ENCODE measurements around the gene COMMD1. TPM values are rescaled to one million over a fixed set of nuclear protein-coding genes. Genes with fewer than 3 reads are reported as not detected.
A peak's percentile ranks its signal among the peaks of the same experiment; 100 is the strongest.

Gene COMMD1
- polyA plus RNA-seq, 2 of the 4 experiments (the other 2 are of a cell fraction) = 54.1 to 57.3 TPM

- FAIRE-seq (no peak), DNase-seq (ENCODE audit: low read depth in 1 of 2, low spot score in 1 of 2) (peak in 1 of 2 experiments; percentile 18), ATAC-seq (peak in 1 of 2 experiments; percentile 37; a peak in 3 of 6 replicates)
- H3K9me3 ChIP-seq = no peaks in the 10 kb centered on the region
- no peak overlapping the region for H3K4me2 ChIP-seq
- H3K4me1 ChIP-seq = peaks cover 27% of the 10 kb centered on the region; the same call in 2 of the 3 replicates
- ChIA-PET CTCF (interaction anchor here (0.6 kb wide), 1 partner anchor 752 kb away, joined by 4 read pairs; no protein-coding TSS in a partner anchor), POLR2A (no interaction called here)
- peak overlapping the region in 1 of 2 experiments; percentile 22; a peak in 1 of 6 replicates for H3K27ac ChIP-seq
- WGBS (ENCODE audit: missing lambda C conversion rate) = 58% methylated on average over 4 of the region's 4 CpGs
- no peak overlapping the region for H3K4me3 ChIP-seq
- TF ChIP-seq RARB (CRISPR knock-in tag; IDR thresholded peaks at IDR 0.05) (no peak), FOSL2 (IDR thresholded peaks at IDR 0.05) (no peak), FOSL2 (CRISPR knock-in tag; IDR thresholded peaks at IDR 0.05) (peak; percentile 35)
Measured at GRCh38 chr2:62147610-62148301, 242.3 kb downstream of the COMMD1 start.

- H3K4me1 ChIP-seq = peaks cover 27% of the 10 kb centered on the region; the same call in 2 of the 3 replicates
- POLR2A ChIA-PET = interaction anchor here (0.6 kb wide), 1 partner anchor 248 kb away, joined by 5 read pairs; no protein-coding TSS in a partner anchor
- CTCF ChIA-PET = no interaction called here
- no peaks in the 10 kb centered on the region for H3K9me3 ChIP-seq
- peak overlapping the region; percentile 10; the same call in 2 of the 3 replicates for H3K4me2 ChIP-seq
- TF ChIP-seq FOSL2 (IDR thresholded peaks at IDR 0.05) = no peak
- TF ChIP-seq FOSL2 (CRISPR knock-in tag; IDR thresholded peaks at IDR 0.05) = peak; percentile 9; the same call in 1 of the 2 replicates
- TF ChIP-seq GATA3 (IDR thresholded peaks at IDR 0.05; ENCODE audit: borderline replicate concordance) = peak; percentile 48; the same call in 1 of the 2 replicates
- TF ChIP-seq JUNB (IDR thresholded peaks at IDR 0.05) = 0 out of 2 replicates have a peak, but pooled peaks have one; percentile 24
- no peak for TF ChIP-seq PHF8 (IDR thresholded peaks at IDR 0.05; ENCODE audit: borderline replicate concordance, low read depth)
- no peak for TF ChIP-seq CBX8 (IDR thresholded peaks at IDR 0.05)
- TF ChIP-seq KDM1A (IDR thresholded peaks at IDR 0.05; ENCODE audit: low read depth) = no peak
- FAIRE-seq (no peak), DNase-seq (ENCODE audit: low read depth in 1 of 2, low spot score in 1 of 2) (peak; percentile 6 to 65), ATAC-seq (peak; percentile 89 to 92)
- no peak overlapping the region for H3K4me3 ChIP-seq
- peak overlapping the region; percentile 13 to 44; a peak in 2 of 6 replicates for H3K27ac ChIP-seq
Measured at GRCh38 chr2:62149708-62150107, 244.2 kb downstream of the COMMD1 start.

- H3K27ac ChIP-seq = no peak overlapping the region; a peak in 1 of 6 replicates
- H3K9me3 ChIP-seq = no peaks in the 10 kb centered on the region
- peaks cover 27% of the 10 kb centered on the region; the same call in 2 of the 3 replicates for H3K4me1 ChIP-seq
- ChIA-PET CTCF (no interaction called here), POLR2A (no interaction called here)
- ATAC-seq = no peak
- WGBS (ENCODE audit: missing lambda C conversion rate) = 88% methylated on average over 6 of the region's 6 CpGs
- no peak for DNase-seq (ENCODE audit: low read depth in 1 of 2, low spot score in 1 of 2)
- no peak for FAIRE-seq
- no peak overlapping the region for H3K4me3 ChIP-seq
- H3K4me2 ChIP-seq = no peak overlapping the region
- TF ChIP-seq JUNB (IDR thresholded peaks at IDR 0.05) (no peak), ZNF302 (CRISPR knock-in tag; IDR thresholded peaks at IDR 0.05) (no peak), NPAS2 (CRISPR knock-in tag; IDR thresholded peaks at IDR 0.05; ENCODE audit: borderline replicate concordance) (no peak), EHF (CRISPR knock-in tag; IDR thresholded peaks at IDR 0.05) (no peak), ELK1 (IDR thresholded peaks at IDR 0.05; ENCODE audit: low read depth, low read length) (no peak), KDM5A (IDR thresholded peaks at IDR 0.05) (no peak), MYC (IDR thresholded peaks at IDR 0.05; ENCODE audit: borderline replicate concordance, low read length) (no peak), HOXA7 (CRISPR knock-in tag; IDR thresholded peaks at IDR 0.05) (no peak), TP53 (CRISPR knock-in tag; IDR thresholded peaks at IDR 0.05) (no peak), RAD21 (conservative IDR thresholded peaks at IDR 0.05 in 1 of 2, IDR thresholded peaks at IDR 0.05 in 1 of 2) (no peak), CBX8 (IDR thresholded peaks at IDR 0.05) (no peak), EP300 (IDR thresholded peaks at IDR 0.05) (no peak), MAZ (IDR thresholded peaks at IDR 0.05; ENCODE audit: borderline replicate concordance, low read depth, low read length) (no peak)
- TF ChIP-seq, protein P1, sequence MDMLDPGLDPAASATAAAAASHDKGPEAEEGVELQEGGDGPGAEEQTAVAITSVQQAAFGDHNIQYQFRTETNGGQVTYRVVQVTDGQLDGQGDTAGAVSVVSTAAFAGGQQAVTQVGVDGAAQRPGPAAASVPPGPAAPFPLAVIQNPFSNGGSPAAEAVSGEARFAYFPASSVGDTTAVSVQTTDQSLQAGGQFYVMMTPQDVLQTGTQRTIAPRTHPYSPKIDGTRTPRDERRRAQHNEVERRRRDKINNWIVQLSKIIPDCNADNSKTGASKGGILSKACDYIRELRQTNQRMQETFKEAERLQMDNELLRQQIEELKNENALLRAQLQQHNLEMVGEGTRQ (IDR thresholded peaks at IDR 0.05) = no peak
- TF ChIP-seq, protein P2, sequence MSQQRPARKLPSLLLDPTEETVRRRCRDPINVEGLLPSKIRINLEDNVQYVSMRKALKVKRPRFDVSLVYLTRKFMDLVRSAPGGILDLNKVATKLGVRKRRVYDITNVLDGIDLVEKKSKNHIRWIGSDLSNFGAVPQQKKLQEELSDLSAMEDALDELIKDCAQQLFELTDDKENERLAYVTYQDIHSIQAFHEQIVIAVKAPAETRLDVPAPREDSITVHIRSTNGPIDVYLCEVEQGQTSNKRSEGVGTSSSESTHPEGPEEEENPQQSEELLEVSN (IDR thresholded peaks at IDR 0.05; ENCODE audit: borderline replicate concordance, low read depth) = no peak
- TF ChIP-seq, protein P3, sequence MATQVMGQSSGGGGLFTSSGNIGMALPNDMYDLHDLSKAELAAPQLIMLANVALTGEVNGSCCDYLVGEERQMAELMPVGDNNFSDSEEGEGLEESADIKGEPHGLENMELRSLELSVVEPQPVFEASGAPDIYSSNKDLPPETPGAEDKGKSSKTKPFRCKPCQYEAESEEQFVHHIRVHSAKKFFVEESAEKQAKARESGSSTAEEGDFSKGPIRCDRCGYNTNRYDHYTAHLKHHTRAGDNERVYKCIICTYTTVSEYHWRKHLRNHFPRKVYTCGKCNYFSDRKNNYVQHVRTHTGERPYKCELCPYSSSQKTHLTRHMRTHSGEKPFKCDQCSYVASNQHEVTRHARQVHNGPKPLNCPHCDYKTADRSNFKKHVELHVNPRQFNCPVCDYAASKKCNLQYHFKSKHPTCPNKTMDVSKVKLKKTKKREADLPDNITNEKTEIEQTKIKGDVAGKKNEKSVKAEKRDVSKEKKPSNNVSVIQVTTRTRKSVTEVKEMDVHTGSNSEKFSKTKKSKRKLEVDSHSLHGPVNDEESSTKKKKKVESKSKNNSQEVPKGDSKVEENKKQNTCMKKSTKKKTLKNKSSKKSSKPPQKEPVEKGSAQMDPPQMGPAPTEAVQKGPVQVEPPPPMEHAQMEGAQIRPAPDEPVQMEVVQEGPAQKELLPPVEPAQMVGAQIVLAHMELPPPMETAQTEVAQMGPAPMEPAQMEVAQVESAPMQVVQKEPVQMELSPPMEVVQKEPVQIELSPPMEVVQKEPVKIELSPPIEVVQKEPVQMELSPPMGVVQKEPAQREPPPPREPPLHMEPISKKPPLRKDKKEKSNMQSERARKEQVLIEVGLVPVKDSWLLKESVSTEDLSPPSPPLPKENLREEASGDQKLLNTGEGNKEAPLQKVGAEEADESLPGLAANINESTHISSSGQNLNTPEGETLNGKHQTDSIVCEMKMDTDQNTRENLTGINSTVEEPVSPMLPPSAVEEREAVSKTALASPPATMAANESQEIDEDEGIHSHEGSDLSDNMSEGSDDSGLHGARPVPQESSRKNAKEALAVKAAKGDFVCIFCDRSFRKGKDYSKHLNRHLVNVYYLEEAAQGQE (IDR thresholded peaks at IDR 0.05) = no peak
- TF ChIP-seq, protein P4, sequence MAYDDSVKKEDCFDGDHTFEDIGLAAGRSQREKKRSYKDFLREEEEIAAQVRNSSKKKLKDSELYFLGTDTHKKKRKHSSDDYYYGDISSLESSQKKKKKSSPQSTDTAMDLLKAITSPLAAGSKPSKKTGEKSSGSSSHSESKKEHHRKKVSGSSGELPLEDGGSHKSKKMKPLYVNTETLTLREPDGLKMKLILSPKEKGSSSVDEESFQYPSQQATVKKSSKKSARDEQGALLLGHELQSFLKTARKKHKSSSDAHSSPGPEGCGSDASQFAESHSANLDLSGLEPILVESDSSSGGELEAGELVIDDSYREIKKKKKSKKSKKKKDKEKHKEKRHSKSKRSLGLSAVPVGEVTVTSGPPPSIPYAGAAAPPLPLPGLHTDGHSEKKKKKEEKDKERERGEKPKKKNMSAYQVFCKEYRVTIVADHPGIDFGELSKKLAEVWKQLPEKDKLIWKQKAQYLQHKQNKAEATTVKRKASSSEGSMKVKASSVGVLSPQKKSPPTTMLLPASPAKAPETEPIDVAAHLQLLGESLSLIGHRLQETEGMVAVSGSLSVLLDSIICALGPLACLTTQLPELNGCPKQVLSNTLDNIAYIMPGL (CRISPR knock-in tag; IDR thresholded peaks at IDR 0.05; ENCODE audit: borderline replicate concordance) = no peak
Measured at GRCh38 chr2:62150597-62151305, 245.3 kb downstream of the COMMD1 start.
